Measurements from ENCODE around the gene ERC2.

The ERC2 gene

DNA sequence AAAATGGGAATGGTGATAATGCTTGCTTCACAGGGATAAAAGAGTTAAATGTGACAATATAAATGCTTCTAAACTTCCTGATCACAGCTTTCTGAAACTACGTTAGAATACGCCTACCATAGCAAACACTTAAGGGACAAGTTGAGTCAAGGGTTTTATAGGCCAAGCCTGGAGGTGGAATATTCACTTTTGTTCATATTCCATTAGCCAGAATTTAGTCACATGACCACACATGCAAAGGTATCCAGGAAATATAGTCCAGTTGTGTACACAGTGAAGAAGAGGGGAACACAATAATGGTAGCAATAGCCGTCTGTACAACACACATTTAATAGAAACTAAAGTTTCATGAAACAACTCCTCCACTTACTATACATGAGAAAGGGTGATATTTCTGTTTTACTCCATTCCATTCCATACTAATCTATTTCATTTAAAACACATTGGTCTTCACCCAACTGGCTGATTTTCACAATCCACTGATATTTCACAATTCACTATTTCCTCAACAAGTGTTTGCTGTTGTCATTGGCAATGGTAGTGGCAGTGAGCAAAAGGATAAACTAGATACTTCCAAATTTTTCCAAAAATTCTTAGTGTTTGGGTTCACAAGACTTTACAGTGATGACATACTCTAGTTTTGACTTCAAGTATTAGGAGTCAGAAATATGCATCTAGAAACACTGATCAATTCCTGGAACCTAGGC lies 270.9 kb downstream of the ERC2 start:
- no peaks in the 10 kb centered on the region for H3K9me3 Mint-ChIP-seq
- no peaks in the 10 kb centered on the region for H3K36me3 Mint-ChIP-seq (ENCODE audit: low read depth)
- DNase-seq (no peak), ATAC-seq (no peak)
- H3K4me1 Mint-ChIP-seq, result no peaks in the 10 kb centered on the region
- H3K27ac Mint-ChIP-seq, result no peak overlapping the region
- H3K27me3 Mint-ChIP-seq, result no peaks in the 10 kb centered on the region
- H3K4me3 Mint-ChIP-seq, result no peak overlapping the region

GRCh38 chr3:56196700-56197099 lies 271.6 kb downstream of the ERC2 start:
- Mint-ChIP-seq H3K4me1 (no peaks in the 10 kb centered on the region), H3K4me3 (no peak overlapping the region), H3K27me3 (no peaks in the 10 kb centered on the region), H3K27ac (no peak overlapping the region), H3K36me3 (ENCODE audit: low read depth) (no peaks in the 10 kb centered on the region), H3K9me3 (no peaks in the 10 kb centered on the region)
- ATAC-seq (no peak), DNase-seq (no peak)

GRCh38 chr3:56193519-56193918 lies 274.7 kb downstream of the ERC2 start:
- no peaks in the 10 kb centered on the region for H3K4me1 Mint-ChIP-seq
- no peak overlapping the region for H3K27ac Mint-ChIP-seq
- H3K9me3 Mint-ChIP-seq, result no peaks in the 10 kb centered on the region
- DNase-seq (no peak), ATAC-seq (no peak)
- no peaks in the 10 kb centered on the region for H3K27me3 Mint-ChIP-seq
- no peak overlapping the region for H3K4me3 Mint-ChIP-seq
- H3K36me3 Mint-ChIP-seq (ENCODE audit: low read depth), result no peaks in the 10 kb centered on the region

- no peaks in the 10 kb centered on the region for H3K9me3 Mint-ChIP-seq
- ATAC-seq, result no peak
- no peak for DNase-seq
Observed at GRCh38 chr3:56192001-56192400, 276.3 kb downstream of the ERC2 start.

GRCh38 chr3:56190771-56191305 lies 277.4 kb downstream of the ERC2 start:
- no peak overlapping the region for H3K4me3 Mint-ChIP-seq
- ATAC-seq (no peak), DNase-seq (no peak)
- no peaks in the 10 kb centered on the region for H3K27me3 Mint-ChIP-seq
- H3K4me1 Mint-ChIP-seq, result no peaks in the 10 kb centered on the region
- no peaks in the 10 kb centered on the region for H3K36me3 Mint-ChIP-seq (ENCODE audit: low read depth)
- H3K9me3 Mint-ChIP-seq, result no peaks in the 10 kb centered on the region
- H3K27ac Mint-ChIP-seq, result no peak overlapping the region

More at GRCh38 chr3:56192001-56192400, 276.3 kb downstream of the ERC2 start:
- H3K4me3 Mint-ChIP-seq, result no peak overlapping the region
- H3K36me3 Mint-ChIP-seq (ENCODE audit: low read depth), result no peaks in the 10 kb centered on the region
- no peaks in the 10 kb centered on the region for H3K27me3 Mint-ChIP-seq
- H3K4me1 Mint-ChIP-seq, result no peaks in the 10 kb centered on the region
- H3K27ac Mint-ChIP-seq, result no peak overlapping the region

GRCh38 chr3:56190130-56190529 lies 278.1 kb downstream of the ERC2 start:
- Mint-ChIP-seq H3K27me3 (no peaks in the 10 kb centered on the region), H3K4me3 (no peak overlapping the region), H3K36me3 (ENCODE audit: low read depth) (no peaks in the 10 kb centered on the region), H3K9me3 (no peaks in the 10 kb centered on the region), H3K4me1 (no peaks in the 10 kb centered on the region), H3K27ac (no peak overlapping the region)
- ATAC-seq (no peak), DNase-seq (no peak)

- Mint-ChIP-seq H3K9me3 (no peaks in the 10 kb centered on the region), H3K4me1 (no peaks in the 10 kb centered on the region)
- ATAC-seq, result no peak
Observed at GRCh38 chr3:56189536-56189935, 278.7 kb downstream of the ERC2 start.

DNA sequence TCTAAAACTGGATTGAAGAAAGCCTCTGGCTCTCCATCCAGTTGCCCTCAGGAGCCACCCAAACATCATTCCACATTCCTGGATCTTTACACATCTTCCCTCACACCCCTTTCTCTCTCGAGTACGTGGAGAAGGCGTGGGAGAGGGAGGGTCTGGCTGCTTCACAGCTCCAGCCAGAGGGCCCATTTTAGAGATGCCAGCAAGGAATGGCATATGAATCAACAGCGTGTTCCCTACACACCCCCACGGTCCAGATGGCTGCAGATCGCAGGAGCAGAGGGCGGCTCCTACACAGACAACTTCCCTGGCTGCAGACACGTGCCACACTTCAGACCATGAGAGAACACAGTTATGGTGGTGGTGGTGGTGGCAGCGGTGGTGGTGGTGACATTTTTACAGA lies 280.1 kb downstream of the ERC2 start:
- Mint-ChIP-seq H3K4me3 (no peak overlapping the region), H3K27ac (no peak overlapping the region), H3K9me3 (no peaks in the 10 kb centered on the region), H3K36me3 (ENCODE audit: low read depth) (no peaks in the 10 kb centered on the region), H3K4me1 (no peaks in the 10 kb centered on the region), H3K27me3 (no peaks in the 10 kb centered on the region)
- DNase-seq (no peak), ATAC-seq (no peak)

More at GRCh38 chr3:56189536-56189935, 278.7 kb downstream of the ERC2 start:
- H3K27me3 Mint-ChIP-seq, result no peaks in the 10 kb centered on the region
- no peak overlapping the region for H3K4me3 Mint-ChIP-seq
- no peak for DNase-seq
- no peak overlapping the region for H3K27ac Mint-ChIP-seq
- no peaks in the 10 kb centered on the region for H3K36me3 Mint-ChIP-seq (ENCODE audit: low read depth)

DNA sequence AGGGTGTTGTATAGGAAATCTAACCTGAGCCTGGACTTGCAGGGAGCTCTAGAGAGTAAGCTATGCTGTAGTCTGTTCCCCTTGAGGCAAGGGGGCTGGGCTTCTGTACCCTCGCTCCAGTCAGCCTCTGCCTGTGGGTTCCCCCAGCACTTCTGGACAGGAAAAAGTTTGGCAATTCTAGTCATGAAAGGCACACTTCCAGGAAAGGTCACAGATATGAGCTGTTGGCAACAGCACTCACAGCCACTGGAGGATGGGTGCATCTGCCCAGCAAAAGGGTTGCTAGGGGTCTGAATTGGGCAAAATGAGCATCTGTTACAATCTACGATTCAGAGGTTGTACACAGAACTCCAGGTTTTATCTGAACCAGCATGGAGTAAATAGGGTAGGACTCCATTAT lies 281.2 kb downstream of the ERC2 start:
- H3K36me3 Mint-ChIP-seq (ENCODE audit: low read depth), result no peaks in the 10 kb centered on the region
- no peaks in the 10 kb centered on the region for H3K27me3 Mint-ChIP-seq
- no peaks in the 10 kb centered on the region for H3K9me3 Mint-ChIP-seq
- H3K4me3 Mint-ChIP-seq, result no peak overlapping the region
- H3K4me1 Mint-ChIP-seq, result no peaks in the 10 kb centered on the region
- DNase-seq, result no peak
- no peak for ATAC-seq
- H3K27ac Mint-ChIP-seq, result no peak overlapping the region

DNA sequence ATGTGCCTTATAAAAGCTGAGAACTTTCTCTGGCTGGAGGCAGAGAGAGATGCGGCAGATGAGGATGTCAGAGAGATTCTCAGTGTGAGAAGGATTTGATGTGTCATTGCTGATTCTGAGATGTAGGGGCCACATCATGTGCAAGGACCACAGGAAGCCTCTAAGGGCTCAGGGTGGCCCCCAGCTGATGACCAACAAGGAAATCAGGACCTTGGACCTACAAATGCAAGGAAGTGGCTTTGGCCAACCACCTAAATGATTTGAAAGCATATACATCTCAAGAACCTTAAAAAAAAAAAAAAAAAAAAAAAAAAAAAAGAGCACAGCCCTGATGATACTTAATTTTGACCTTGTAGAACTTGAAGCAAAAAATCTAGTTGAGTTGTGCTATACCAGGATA lies 282.4 kb downstream of the ERC2 start:
- ATAC-seq (no peak), DNase-seq (no peak)
- H3K9me3 Mint-ChIP-seq, result no peaks in the 10 kb centered on the region
- H3K27me3 Mint-ChIP-seq, result no peaks in the 10 kb centered on the region
- H3K27ac Mint-ChIP-seq, result no peak overlapping the region
- no peaks in the 10 kb centered on the region for H3K4me1 Mint-ChIP-seq
- no peaks in the 10 kb centered on the region for H3K36me3 Mint-ChIP-seq (ENCODE audit: low read depth)
- no peak overlapping the region for H3K4me3 Mint-ChIP-seq

- H3K4me1 Mint-ChIP-seq, result no peaks in the 10 kb centered on the region
- H3K4me3 Mint-ChIP-seq, result no peak overlapping the region
- H3K9me3 Mint-ChIP-seq, result no peaks in the 10 kb centered on the region
- H3K27me3 Mint-ChIP-seq, result peaks cover 3% of the 10 kb centered on the region
- no peak overlapping the region for H3K27ac Mint-ChIP-seq
- ATAC-seq, result no peak
- H3K36me3 Mint-ChIP-seq (ENCODE audit: low read depth), result no peaks in the 10 kb centered on the region
- DNase-seq, result no peak
Observed at GRCh38 chr3:56183529-56183928, 284.7 kb downstream of the ERC2 start.

- Mint-ChIP-seq H3K36me3 (ENCODE audit: low read depth) (no peaks in the 10 kb centered on the region), H3K4me3 (no peak overlapping the region), H3K4me1 (no peaks in the 10 kb centered on the region), H3K9me3 (no peaks in the 10 kb centered on the region), H3K27me3 (peaks cover 3% of the 10 kb centered on the region), H3K27ac (no peak overlapping the region)
- ATAC-seq (no peak), DNase-seq (no peak)
Observed at GRCh38 chr3:56180433-56180832, 287.8 kb downstream of the ERC2 start.

DNA sequence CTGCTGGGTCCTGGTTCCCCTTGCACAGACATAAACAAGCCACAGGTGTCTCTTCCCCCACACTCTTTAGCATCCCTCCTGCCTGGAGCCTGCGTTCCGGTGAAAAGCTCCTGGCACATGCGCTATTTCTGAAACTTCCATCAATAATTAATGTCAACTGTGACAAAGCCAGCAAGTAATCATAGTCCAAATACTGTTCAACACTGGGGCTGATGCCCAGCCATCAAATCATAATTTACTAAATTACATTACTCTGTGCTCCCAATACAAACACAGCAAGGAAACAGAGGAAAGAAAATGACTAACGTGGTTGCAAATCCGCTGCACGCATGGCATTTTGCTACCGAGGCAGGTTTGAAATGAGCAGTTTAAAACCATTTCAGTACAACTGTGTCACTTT lies 294.7 kb downstream of the ERC2 start:
- no peak for DNase-seq
- Mint-ChIP-seq H3K27ac (no peak overlapping the region), H3K4me1 (no peaks in the 10 kb centered on the region), H3K27me3 (peaks cover 8% of the 10 kb centered on the region), H3K4me3 (no peak overlapping the region), H3K9me3 (no peaks in the 10 kb centered on the region), H3K36me3 (ENCODE audit: low read depth) (no peaks in the 10 kb centered on the region)
- ATAC-seq, result no peak

DNA sequence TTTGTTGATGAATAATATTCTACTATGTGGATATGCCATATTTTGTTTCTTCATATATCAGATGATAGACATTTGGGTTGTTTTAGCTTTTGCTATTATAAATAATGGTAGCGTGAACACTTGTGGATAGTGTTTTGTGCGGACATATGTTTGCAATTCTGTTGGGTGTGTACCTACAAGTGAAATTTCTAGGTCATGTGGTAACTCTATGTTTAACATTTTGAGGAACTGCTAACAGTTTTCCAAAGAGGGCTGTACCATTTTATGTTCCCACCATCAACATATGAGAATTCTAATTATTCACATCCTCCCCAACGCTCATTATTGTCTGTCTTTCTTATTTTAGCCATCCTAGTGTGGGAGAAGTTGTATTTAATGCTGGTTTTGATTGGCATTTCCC lies 303.8 kb downstream of the ERC2 start:
- Mint-ChIP-seq H3K4me1 (no peaks in the 10 kb centered on the region), H3K27ac (no peak overlapping the region), H3K27me3 (no peaks in the 10 kb centered on the region), H3K36me3 (ENCODE audit: low read depth) (no peaks in the 10 kb centered on the region), H3K9me3 (peaks cover 11% of the 10 kb centered on the region), H3K4me3 (no peak overlapping the region)
- ATAC-seq (no peak), DNase-seq (no peak)

DNA sequence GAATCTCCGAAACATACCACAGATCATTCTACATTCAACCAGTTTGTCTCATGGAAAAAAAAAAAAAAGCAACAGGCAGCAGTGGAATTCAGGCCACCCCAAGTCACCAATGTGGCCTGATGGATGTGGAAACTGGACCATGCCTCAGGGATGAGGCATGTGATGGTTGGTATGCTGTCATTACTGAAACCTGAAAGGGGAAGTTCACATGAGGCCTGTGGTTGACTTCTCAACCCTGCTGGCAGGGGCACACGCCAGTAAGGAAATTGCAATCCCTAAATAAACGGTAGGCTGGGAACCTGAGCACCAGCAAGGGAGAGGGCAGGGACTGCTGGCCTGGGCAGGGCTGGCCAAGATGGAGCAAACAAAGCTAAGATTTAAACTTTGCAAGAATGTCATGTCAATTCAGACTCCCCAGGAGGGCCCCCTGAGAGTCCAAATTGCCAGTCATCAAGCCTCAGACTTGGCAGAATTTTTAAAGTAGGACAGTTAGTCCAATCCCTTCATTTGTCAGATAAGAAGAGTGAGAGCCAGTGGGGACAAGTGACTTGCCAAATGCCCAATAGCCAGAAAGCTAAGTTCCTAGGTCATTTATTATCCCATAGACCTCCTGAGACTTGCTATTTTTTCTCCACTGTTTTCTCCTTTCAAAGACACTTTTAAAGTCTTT lies 310.4 kb downstream of the ERC2 start:
- no peak for DNase-seq
- H3K4me1 Mint-ChIP-seq, result no peaks in the 10 kb centered on the region

More for the DNA sequence above, 310.4 kb downstream of the ERC2 start:
- H3K36me3 Mint-ChIP-seq (ENCODE audit: low read depth), result no peaks in the 10 kb centered on the region
- H3K27me3 Mint-ChIP-seq, result peaks cover 4% of the 10 kb centered on the region
- H3K9me3 Mint-ChIP-seq, result peaks cover 7% of the 10 kb centered on the region
- no peak for ATAC-seq
- no peak overlapping the region for H3K27ac Mint-ChIP-seq
- H3K4me3 Mint-ChIP-seq, result no peak overlapping the region

Data from activated naive CD8-positive, alpha-beta T cell treated with anti-CD3 and anti-CD28 coated beads, Interleukin-2, amount 50 U/mL, for 24 hours (primary cell).